Breast epithelium (tissue), 4 donors: ENCODE results near the gene KSR2. TPM values are rescaled to one million over a fixed set of nuclear protein-coding genes. Genes with fewer than 3 reads are reported as not detected.

Experiments
- DNase-seq, 2 donors: peaks; one replicate each; pipeline ENCODE4 v3.0.0-alpha.2; 2019; ENCODE audit warnings: low spot score in 2 of 2
- H3K27ac ChIP-seq, 2 donors: fragments of 200-600 bp; sonication (generic) in 1 of 2; one replicate each; pipeline ENCODE4 v1.5.1; 2016 to 2019; ENCODE audit warnings: mild to moderate bottlenecking in 1 of 2
- H3K27me3 ChIP-seq, 2 donors: fragments of 200-600 bp; sonication (generic) in 1 of 2; one replicate each; pipeline versions ENCODE4 v1.5.1 to v1.6.0; 2017 to 2019; ENCODE audit warnings: control low read depth in 1 of 2, mild to moderate bottlenecking in 1 of 2
- H3K36me3 ChIP-seq: fragments of 200-600 bp; one replicate; pipeline ENCODE4 v1.5.1; 2019
- H3K4me1 ChIP-seq, 2 donors: fragments of 200-600 bp; sonication (generic); one replicate each; pipeline ENCODE4 v1.5.1; 2016 to 2019; ENCODE audit warnings: control low read depth in 1 of 2
- H3K4me3 ChIP-seq, 3 donors: fragments of 200-600 bp; sonication (generic); 1 replicate in 2 of 3; 2 replicates in 1 of 3; pipeline ENCODE4 v1.5.1; 2016 to 2019; ENCODE audit warnings: mild to moderate bottlenecking in 3 of 3, moderate library complexity in 2 of 3
- H3K9me3 ChIP-seq, 2 donors: fragments of 200-600 bp; sonication (generic) in 1 of 2; one replicate each; pipeline ENCODE4 v1.5.1; 2016 to 2019; ENCODE audit warnings: control low read depth in 1 of 2
- CTCF ChIP-seq, 3 donors: fragments of 450-650 bp; IDR thresholded peaks; one replicate each; pipeline ENCODE4 v1.5.1; 2016 to 2017; ENCODE audit warnings: antibody characterized with exemption in 3 of 3, mild to moderate bottlenecking in 3 of 3, moderate library complexity in 3 of 3
- POLR2A ChIP-seq: fragments of 450-650 bp; IDR thresholded peaks from one replicate; pipeline ENCODE4 v1.6.1; 2016; ENCODE audit warnings: antibody characterized with exemption, mild to moderate bottlenecking, moderate library complexity
- POLR2AphosphoS5 ChIP-seq, 3 donors: sonication (generic); formaldehyde crosslinking; IDR thresholded peaks; one replicate each; pipeline ENCODE4 v1.6.1; 2017; ENCODE audit warnings: antibody characterized with exemption in 3 of 3
- intact Hi-C: fragments of 100-400 bp; cut with DNase I; formaldehyde crosslinking; loops from one replicate; pipeline ENCODE4 v1.15.1; 2023; ENCODE audit warnings: low total_unique reads
- total RNA-seq, 3 donors: library from RNA; depleted of rRNA; stranded (reverse); fragments of >200 nt; gene quantifications; one replicate each; pipeline ENCODE4 v1.1.0, GENCODE V29; 2016

KSR2 gene
- total RNA-seq, 3 donors from 2014 or later, result under 0.01 to 1.9 (median 0.33) TPM

GRCh38 chr12:117606024-117606423 lies 362.8 kb downstream of the KSR2 start:
- no peaks in the 10 kb centered on the region for H3K9me3 ChIP-seq
- DNase-seq, result no peak
- no peak for TF ChIP-seq POLR2A
- TF ChIP-seq POLR2AphosphoS5 (IDR thresholded peaks at IDR 0.05), result no peak
- no peak for TF ChIP-seq CTCF (IDR thresholded peaks at IDR 0.05)
- no peak overlapping the region for H3K27ac ChIP-seq
- intact Hi-C loops, result no loop called here
- H3K4me3 ChIP-seq, result no peak overlapping the region
- no peaks in the 10 kb centered on the region for H3K36me3 ChIP-seq
- H3K4me1 ChIP-seq, result no peaks in the 10 kb centered on the region
- H3K27me3 ChIP-seq, result no peaks in the 10 kb centered on the region

GRCh38 chr12:117603316-117604113 lies 365.3 kb downstream of the KSR2 start:
- TF ChIP-seq POLR2AphosphoS5 (IDR thresholded peaks at IDR 0.05), result no peak
- no peak for TF ChIP-seq CTCF (IDR thresholded peaks at IDR 0.05)
- no peak for TF ChIP-seq POLR2A
- Histone ChIP-seq H3K4me3 (no peak overlapping the region), H3K27ac (no peak overlapping the region), H3K36me3 (no peaks in the 10 kb centered on the region), H3K9me3 (no peaks in the 10 kb centered on the region), H3K27me3 (no peaks in the 10 kb centered on the region), H3K4me1 (no peaks in the 10 kb centered on the region)
- intact Hi-C loops, result no loop called here
- no peak for DNase-seq

- H3K9me3 ChIP-seq, result no peaks in the 10 kb centered on the region
- H3K4me1 ChIP-seq, result no peaks in the 10 kb centered on the region
- H3K36me3 ChIP-seq, result no peaks in the 10 kb centered on the region
- intact Hi-C loops, result loop anchor here (5.0 to 10.0 kb wide), 2 partner anchors 32 to 235 kb away; partner anchors contain the start of gene NOS1
- TF ChIP-seq POLR2A, result no peak
- no peak for TF ChIP-seq POLR2AphosphoS5 (IDR thresholded peaks at IDR 0.05)
- TF ChIP-seq CTCF (IDR thresholded peaks at IDR 0.05), result no peak
- no peak for DNase-seq
- H3K27me3 ChIP-seq, result no peaks in the 10 kb centered on the region
- no peak overlapping the region for H3K4me3 ChIP-seq
- H3K27ac ChIP-seq, result no peak overlapping the region
Measured at GRCh38 chr12:117599849-117600248, 368.9 kb downstream of the KSR2 start.

GRCh38 chr12:117596968-117597367 lies 371.8 kb downstream of the KSR2 start:
- no peak for DNase-seq
- Histone ChIP-seq H3K27ac (no peak overlapping the region), H3K4me1 (no peaks in the 10 kb centered on the region), H3K27me3 (no peaks in the 10 kb centered on the region), H3K9me3 (no peaks in the 10 kb centered on the region), H3K36me3 (no peaks in the 10 kb centered on the region), H3K4me3 (no peak overlapping the region)
- intact Hi-C loops, result loop anchor here (5.0 to 10.0 kb wide), 2 partner anchors 35 to 232 kb away; partner anchors contain the start of gene NOS1
- TF ChIP-seq POLR2AphosphoS5 (IDR thresholded peaks at IDR 0.05) (no peak), POLR2A (no peak), CTCF (IDR thresholded peaks at IDR 0.05) (no peak)

- no peaks in the 10 kb centered on the region for H3K27me3 ChIP-seq
- H3K36me3 ChIP-seq, result no peaks in the 10 kb centered on the region
- H3K4me3 ChIP-seq, result no peak overlapping the region
- H3K27ac ChIP-seq, result no peak overlapping the region
- no peaks in the 10 kb centered on the region for H3K4me1 ChIP-seq
- intact Hi-C loops, result loop anchor here (5.0 to 10.0 kb wide), 2 partner anchors 37 to 231 kb away; partner anchors contain the start of gene NOS1
- no peak for DNase-seq
- no peak for TF ChIP-seq POLR2AphosphoS5 (IDR thresholded peaks at IDR 0.05)
- H3K9me3 ChIP-seq, result peaks cover 0 to 2% of the 10 kb centered on the region in 2 donors
Measured at GRCh38 chr12:117595751-117596150, 373.0 kb downstream of the KSR2 start.
